Fibroblast of villous mesenchyme (primary cell): ENCODE data around the gene RTN4. TPM values are rescaled to one million over a fixed set of nuclear protein-coding genes. Genes with fewer than 3 reads are reported as not detected.

Experiments
- DNase-seq: peaks from one replicate; pipeline ENCODE4 v3.0.0-alpha.2; 2010; ENCODE audit warnings: low read depth
- H3K4me3 ChIP-seq: 2 replicates; pipeline ENCODE4 v1.5.1; 2011; ENCODE audit warnings: low read depth, mild to moderate bottlenecking, low read length
- small RNA-seq: library from RNA; depleted of rRNA; stranded (forward); fragments of <200 nt; gene quantifications from one replicate; pipeline ENCODE3, GENCODE V24; 2012
- total RNA-seq: library from RNA; depleted of rRNA; stranded (reverse); fragments of >200 nt; gene quantifications from 2 replicates; pipeline ENCODE4 v1.2.3, GENCODE V29; 2012
- TF ChIP-seq, protein P1 (sequence below): IDR thresholded peaks from 2 replicates; pipeline ENCODE4 v1.5.1; 2012; ENCODE audit warnings: low read depth, mild to moderate bottlenecking, low read length; ENCODE audit not compliant: insufficient read depth

Gene RTN4
- total RNA-seq, 1 donor = 262 TPM

DNA sequence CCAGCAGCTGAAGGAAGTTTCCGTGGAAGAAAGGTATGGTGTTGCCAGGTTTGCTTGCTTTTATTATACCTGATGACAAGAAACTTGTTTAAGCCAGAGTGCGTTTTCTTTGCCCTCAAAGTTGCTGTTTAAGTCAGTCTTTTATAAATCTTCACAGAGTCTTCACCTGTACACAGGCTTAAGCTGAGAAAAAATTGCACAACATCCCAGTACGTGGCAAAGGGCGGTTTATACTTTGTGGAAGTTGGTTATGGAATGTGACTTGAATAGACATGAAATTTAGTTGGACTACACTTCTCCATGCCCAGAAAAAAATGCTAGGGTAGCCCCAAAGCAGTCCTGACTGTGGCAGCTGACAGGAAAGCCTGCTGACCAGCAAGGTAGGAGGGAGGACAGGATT is 121.5 kb downstream of the RTN4 start:
- DNase-seq = no peak
- no peak overlapping the region for H3K4me3 ChIP-seq
- TF ChIP-seq, protein P1, sequence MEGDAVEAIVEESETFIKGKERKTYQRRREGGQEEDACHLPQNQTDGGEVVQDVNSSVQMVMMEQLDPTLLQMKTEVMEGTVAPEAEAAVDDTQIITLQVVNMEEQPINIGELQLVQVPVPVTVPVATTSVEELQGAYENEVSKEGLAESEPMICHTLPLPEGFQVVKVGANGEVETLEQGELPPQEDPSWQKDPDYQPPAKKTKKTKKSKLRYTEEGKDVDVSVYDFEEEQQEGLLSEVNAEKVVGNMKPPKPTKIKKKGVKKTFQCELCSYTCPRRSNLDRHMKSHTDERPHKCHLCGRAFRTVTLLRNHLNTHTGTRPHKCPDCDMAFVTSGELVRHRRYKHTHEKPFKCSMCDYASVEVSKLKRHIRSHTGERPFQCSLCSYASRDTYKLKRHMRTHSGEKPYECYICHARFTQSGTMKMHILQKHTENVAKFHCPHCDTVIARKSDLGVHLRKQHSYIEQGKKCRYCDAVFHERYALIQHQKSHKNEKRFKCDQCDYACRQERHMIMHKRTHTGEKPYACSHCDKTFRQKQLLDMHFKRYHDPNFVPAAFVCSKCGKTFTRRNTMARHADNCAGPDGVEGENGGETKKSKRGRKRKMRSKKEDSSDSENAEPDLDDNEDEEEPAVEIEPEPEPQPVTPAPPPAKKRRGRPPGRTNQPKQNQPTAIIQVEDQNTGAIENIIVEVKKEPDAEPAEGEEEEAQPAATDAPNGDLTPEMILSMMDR = no peak

- DNase-seq = no peak
- TF ChIP-seq, protein P1 = no peak
- H3K4me3 ChIP-seq = no peak overlapping the region
These were observed 122.3 kb downstream of the RTN4 start for GRCh38 chr2:54927751-54928615.

- H3K4me3 ChIP-seq = no peak overlapping the region
These were observed 123.0 kb downstream of the RTN4 start for GRCh38 chr2:54927085-54927750.

DNA sequence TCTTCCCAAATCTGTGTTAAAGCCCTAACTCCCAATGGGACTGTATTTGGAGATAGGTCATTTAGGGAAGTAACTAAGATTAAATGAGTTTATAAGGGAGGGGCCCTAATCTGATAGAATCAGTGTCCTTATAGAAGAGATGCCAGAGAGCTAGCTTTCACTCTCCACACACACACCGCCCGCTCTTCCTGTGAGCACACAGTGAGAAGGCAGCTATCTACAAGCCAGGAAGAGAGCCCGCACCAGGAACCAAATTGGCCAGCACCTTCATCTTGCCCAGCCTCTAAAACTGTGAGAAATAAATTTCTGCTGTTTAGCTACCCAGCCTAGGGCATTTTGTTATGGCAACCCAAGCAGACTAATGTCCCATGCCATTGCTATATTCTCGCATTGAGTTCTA is 125.2 kb downstream of the RTN4 start:
- TF ChIP-seq, protein P1 = no peak

More at GRCh38 chr2:54927085-54927750, 123.0 kb downstream of the RTN4 start:
- DNase-seq = no peak
- TF ChIP-seq, protein P1 = no peak

GRCh38 chr2:54924121-54924520 is 126.1 kb downstream of the RTN4 start:
- TF ChIP-seq, protein P1 = no peak
- no peak overlapping the region for H3K4me3 ChIP-seq
- no peak for DNase-seq

More for the DNA sequence above, 125.2 kb downstream of the RTN4 start:
- no peak overlapping the region for H3K4me3 ChIP-seq
- DNase-seq = no peak

Small RNAs within 50 kb of the gene (small RNA-seq; reads per million reads assigned to genes)
- not detected for gene RNU6-433P

Other genes with a start within 250 kb of the RTN4 start
- gene CLHC1, start 181.8 kb upstream of the RTN4 start, total RNA-seq = 14.8 and 18.1 TPM in 2 replicates
- gene RPS27A, start 182.2 kb upstream of the RTN4 start, total RNA-seq = 585 and 694 TPM in 2 replicates
- gene MTIF2, start 218.8 kb upstream of the RTN4 start, total RNA-seq = 37.0 and 40.2 TPM in 2 replicates